Neural crest cell (in vitro differentiated cells): Measurements from ENCODE around the gene STMN1. TPM values are rescaled to one million over a fixed set of nuclear protein-coding genes. Genes with fewer than 3 reads are reported as not detected.

Experiments
- DNase-seq: peaks from one replicate; pipeline ENCODE4 v3.0.0; 2021; ENCODE audit warnings: low read depth, mixed read lengths, low spot score
- H3K27ac Mint-ChIP-seq: one replicate; pipeline ENCODE4 v1.8.0; 2021; ENCODE audit warnings: mild to moderate bottlenecking, mixed read lengths; ENCODE audit not compliant: unreplicated experiment
- H3K27me3 Mint-ChIP-seq: 2 replicates; pipeline ENCODE4 v1.8.0; 2021; ENCODE audit warnings: low read depth, mild to moderate bottlenecking, mixed read lengths
- H3K36me3 Mint-ChIP-seq: 2 replicates; pipeline ENCODE4 v1.8.0; 2021; ENCODE audit warnings: low read depth, mild to moderate bottlenecking, mixed read lengths
- H3K4me1 Mint-ChIP-seq: 2 replicates; pipeline ENCODE4 v1.8.0; 2021; ENCODE audit warnings: mixed read lengths
- H3K4me3 Mint-ChIP-seq: one replicate; pipeline ENCODE4 v1.8.0; 2021; ENCODE audit warnings: mild to moderate bottlenecking, mixed read lengths
- H3K9me3 Mint-ChIP-seq: 2 replicates; pipeline ENCODE4 v1.8.0; 2021; ENCODE audit warnings: mixed read lengths
- total RNA-seq: library from RNA; stranded (reverse); gene quantifications from 2 replicates; pipeline ENCODE4 v1.2.1, GENCODE V29; 2021
- TF ChIP-seq, protein P1 (sequence below): fragments of 200-600 bp; sonication (generic); conservative IDR thresholded peaks from 2 replicates; pipeline ENCODE4 v1.5.0; 2021; ENCODE audit warnings: antibody characterized with exemption, mild to moderate bottlenecking

Gene STMN1
- total RNA-seq, 1 donor from 2014 or later = 934 TPM

- H3K4me3 Mint-ChIP-seq = peak overlapping the region; percentile 82
- peaks cover 16% of the 10 kb centered on the region for H3K4me1 Mint-ChIP-seq
- no peaks in the 10 kb centered on the region for H3K9me3 Mint-ChIP-seq
- H3K27me3 Mint-ChIP-seq = peaks cover 3% of the 10 kb centered on the region
- TF ChIP-seq, protein P1, sequence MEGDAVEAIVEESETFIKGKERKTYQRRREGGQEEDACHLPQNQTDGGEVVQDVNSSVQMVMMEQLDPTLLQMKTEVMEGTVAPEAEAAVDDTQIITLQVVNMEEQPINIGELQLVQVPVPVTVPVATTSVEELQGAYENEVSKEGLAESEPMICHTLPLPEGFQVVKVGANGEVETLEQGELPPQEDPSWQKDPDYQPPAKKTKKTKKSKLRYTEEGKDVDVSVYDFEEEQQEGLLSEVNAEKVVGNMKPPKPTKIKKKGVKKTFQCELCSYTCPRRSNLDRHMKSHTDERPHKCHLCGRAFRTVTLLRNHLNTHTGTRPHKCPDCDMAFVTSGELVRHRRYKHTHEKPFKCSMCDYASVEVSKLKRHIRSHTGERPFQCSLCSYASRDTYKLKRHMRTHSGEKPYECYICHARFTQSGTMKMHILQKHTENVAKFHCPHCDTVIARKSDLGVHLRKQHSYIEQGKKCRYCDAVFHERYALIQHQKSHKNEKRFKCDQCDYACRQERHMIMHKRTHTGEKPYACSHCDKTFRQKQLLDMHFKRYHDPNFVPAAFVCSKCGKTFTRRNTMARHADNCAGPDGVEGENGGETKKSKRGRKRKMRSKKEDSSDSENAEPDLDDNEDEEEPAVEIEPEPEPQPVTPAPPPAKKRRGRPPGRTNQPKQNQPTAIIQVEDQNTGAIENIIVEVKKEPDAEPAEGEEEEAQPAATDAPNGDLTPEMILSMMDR = no peak
- no peaks in the 10 kb centered on the region for H3K36me3 Mint-ChIP-seq
- H3K27ac Mint-ChIP-seq = no peak overlapping the region
- peak; percentile 58 for DNase-seq
These were observed 30.1 kb downstream of the STMN1 start for GRCh38 chr1:25875856-25876692.

DNA sequence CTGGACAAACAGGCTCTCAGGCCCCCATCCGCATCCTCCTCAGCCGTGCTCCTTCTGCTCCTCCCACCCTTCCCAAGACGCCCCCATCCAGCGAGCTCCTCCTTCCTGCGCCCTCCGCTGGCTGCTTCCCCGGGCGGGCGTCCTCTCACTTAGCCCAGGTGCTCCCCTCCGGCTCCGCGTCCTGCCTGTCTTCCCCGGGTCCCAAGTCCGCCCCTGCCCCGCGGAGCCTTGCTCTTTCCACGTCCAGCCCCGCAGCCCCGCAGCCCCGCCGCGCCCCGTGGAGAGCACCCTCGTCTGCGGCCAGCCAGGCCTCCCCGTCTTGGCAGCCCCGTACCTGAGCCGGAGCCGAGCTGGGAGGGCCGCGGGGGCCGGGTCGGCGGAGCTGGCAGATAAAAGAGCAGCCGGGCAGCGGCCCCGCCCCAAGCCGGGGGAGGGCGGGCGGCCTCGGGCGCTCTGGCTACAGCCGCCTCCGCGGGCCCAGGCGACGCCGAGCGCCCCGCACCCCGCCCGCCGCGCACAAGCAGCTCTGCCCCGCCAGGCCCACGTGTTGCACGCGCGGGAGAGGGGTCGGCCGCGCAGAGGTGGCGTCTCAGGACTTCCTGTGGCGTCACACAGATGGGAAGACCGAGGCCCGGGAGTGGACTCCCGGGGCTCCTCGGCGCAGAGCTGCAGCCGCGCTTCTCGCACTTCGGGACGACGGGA is 30.9 kb downstream of the STMN1 start, which contains the start of gene PAQR7:
Gene PAQR7, minus strand, starts transcription at position 555 of the 702 bp plus-strand sequence. CDS start 11,869 bp downstream, outside the sequence.
- H3K36me3 Mint-ChIP-seq = no peaks in the 10 kb centered on the region
- TF ChIP-seq, protein P1 = no peak
- H3K9me3 Mint-ChIP-seq = no peaks in the 10 kb centered on the region
- peak; percentile 56 for DNase-seq
- peak within 1 kb of the TSS; percentile 90 for H3K4me3 Mint-ChIP-seq
- peaks cover 3% of the 10 kb centered on the region for H3K27me3 Mint-ChIP-seq
- H3K27ac Mint-ChIP-seq = no peak within 1 kb of the TSS
- peaks cover 15% of the 10 kb centered on the region for H3K4me1 Mint-ChIP-seq

GRCh38 chr1:25874635-25875153 is 31.5 kb downstream of the STMN1 start:
- Mint-ChIP-seq H3K9me3 (no peaks in the 10 kb centered on the region), H3K4me1 (peaks cover 12% of the 10 kb centered on the region), H3K36me3 (no peaks in the 10 kb centered on the region), H3K27ac (no peak overlapping the region), H3K4me3 (peak overlapping the region; percentile 90), H3K27me3 (peaks cover 3% of the 10 kb centered on the region)
- no peak for DNase-seq
- TF ChIP-seq, protein P1 = no peak

DNA sequence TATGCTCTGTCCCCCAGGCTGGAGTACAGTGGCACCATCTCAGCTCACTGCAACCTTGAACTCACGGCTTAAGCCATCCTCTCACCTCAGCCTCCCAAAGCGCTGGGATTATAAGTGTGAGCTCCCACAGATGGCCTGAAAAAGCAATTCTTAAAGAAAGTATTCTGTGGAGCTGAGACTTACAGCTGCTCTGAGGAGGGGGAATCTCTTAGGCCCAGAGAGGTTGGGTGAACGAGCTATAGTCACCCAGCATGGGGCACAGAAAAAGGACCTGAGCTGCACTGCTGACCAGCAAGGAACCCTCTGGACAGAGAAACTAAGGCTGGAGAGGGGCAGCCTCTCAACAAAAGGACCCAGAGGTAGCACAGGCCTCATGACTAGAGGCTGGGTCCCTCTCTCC is 32.0 kb downstream of the STMN1 start:
- no peaks in the 10 kb centered on the region for H3K9me3 Mint-ChIP-seq
- H3K27ac Mint-ChIP-seq = no peak overlapping the region
- H3K36me3 Mint-ChIP-seq = no peaks in the 10 kb centered on the region
- TF ChIP-seq, protein P1 = no peak
- H3K4me1 Mint-ChIP-seq = peaks cover 12% of the 10 kb centered on the region
- peaks cover 3% of the 10 kb centered on the region for H3K27me3 Mint-ChIP-seq
- H3K4me3 Mint-ChIP-seq = no peak overlapping the region
- DNase-seq = no peak

GRCh38 chr1:25873120-25873519 is 33.1 kb downstream of the STMN1 start:
- Mint-ChIP-seq H3K27me3 (peaks cover 3% of the 10 kb centered on the region), H3K9me3 (no peaks in the 10 kb centered on the region), H3K36me3 (no peaks in the 10 kb centered on the region), H3K4me1 (peaks cover 12% of the 10 kb centered on the region), H3K27ac (no peak overlapping the region), H3K4me3 (peak overlapping the region; percentile 68)
- TF ChIP-seq, protein P1 = no peak
- no peak for DNase-seq
